ENCODE measurements around the gene RNU1-3. TPM values are rescaled to one million over a fixed set of nuclear protein-coding genes. Genes with fewer than 3 reads are reported as not detected.

The RNU1-3 gene
- total and polyA plus RNA-seq, 2 of the 13 experiments (the other 11 are each of a cell fraction or from before 2014, with no cell fraction given) = under 0.01 to 11,018 TPM

DNA sequence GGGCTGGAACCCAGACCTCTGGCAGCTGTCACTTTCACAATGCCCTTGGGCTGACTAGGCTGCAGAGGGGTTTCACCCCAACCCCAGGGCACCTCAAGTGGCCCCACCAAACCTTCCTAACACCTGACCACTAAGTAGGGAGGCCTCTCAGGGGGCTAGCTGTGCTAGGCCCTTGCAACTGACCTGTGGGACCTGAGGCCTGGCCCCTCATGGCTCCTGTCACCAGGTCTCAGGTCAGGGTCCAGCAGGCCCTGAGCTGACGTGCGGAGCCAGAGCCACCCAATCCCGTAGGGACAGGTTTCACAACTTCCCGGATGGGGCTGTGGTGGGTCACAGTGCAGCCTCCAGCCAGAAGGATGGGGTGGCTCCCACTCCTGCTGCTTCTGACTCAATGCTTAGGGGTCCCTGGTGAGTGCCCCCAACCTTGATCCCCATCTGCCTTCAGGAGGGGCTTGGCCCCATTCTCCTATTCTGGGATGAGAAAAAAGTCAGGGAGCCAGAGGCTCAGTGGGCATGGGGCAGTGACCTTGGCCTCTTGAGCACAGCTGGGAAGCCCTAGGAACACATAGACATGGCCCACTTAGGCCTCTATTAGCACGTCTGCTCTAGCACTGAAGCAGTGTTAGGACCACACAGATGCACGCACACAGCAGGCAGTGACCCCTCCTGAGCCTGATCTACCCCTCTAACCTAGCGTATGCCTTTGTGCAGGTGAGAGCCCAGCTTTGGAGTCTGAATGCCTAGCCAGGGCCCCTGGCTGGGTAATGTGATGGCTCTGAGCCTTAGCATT is 21.3 kb downstream of the RNU1-3 start (continued):
- TF ChIP-seq ATF6 (CRISPR knock-in tag; conservative IDR thresholded peaks at IDR 0.05) (peak; percentile 96), PBX3 (CRISPR knock-in tag; IDR thresholded peaks at IDR 0.05; ENCODE audit: borderline replicate concordance) (peak; percentile 76; the same call in 1 of the 2 replicates), FOXK2 (IDR thresholded peaks at IDR 0.05) (peak; percentile 59), ZNF652 (CRISPR knock-in tag; IDR thresholded peaks at IDR 0.05; ENCODE audit: borderline replicate concordance, low read depth) (peak; percentile 41; the same call in 1 of the 2 replicates), MTA1 (CRISPR knock-in tag; IDR thresholded peaks at IDR 0.05; ENCODE audit: borderline replicate concordance) (peak; percentile 94; the same call in 1 of the 2 replicates), ZNF576 (CRISPR knock-in tag; IDR thresholded peaks at IDR 0.05) (0 out of 2 replicates have a peak, but pooled peaks have one; percentile 42), ZNF839 (CRISPR knock-in tag; IDR thresholded peaks at IDR 0.05; ENCODE audit: borderline replicate concordance) (0 out of 2 replicates have a peak, but pooled peaks have one; percentile 72), ZNF317 (CRISPR knock-in tag; IDR thresholded peaks at IDR 0.05) (peak; percentile 67; the same call in 1 of the 2 replicates), SKIL (CRISPR knock-in tag; IDR thresholded peaks at IDR 0.05; ENCODE audit: borderline replicate concordance) (peak; percentile 63; the same call in 1 of the 2 replicates), ZNF703 (CRISPR knock-in tag; IDR thresholded peaks at IDR 0.05; ENCODE audit: borderline replicate concordance) (0 out of 2 replicates have a peak, but pooled peaks have one; percentile 62), HMG20A (CRISPR knock-in tag; IDR thresholded peaks at IDR 0.05; ENCODE audit: borderline replicate concordance) (peak; percentile 87), ZNF230 (CRISPR knock-in tag; IDR thresholded peaks at IDR 0.05) (peak; percentile 98), NFYC (CRISPR knock-in tag; IDR thresholded peaks at IDR 0.05) (peak; percentile 86), MAF1 (CRISPR knock-in tag; IDR thresholded peaks at IDR 0.05; ENCODE audit: borderline replicate concordance) (peak; percentile 93), ZBTB7A (CRISPR knock-in tag; IDR thresholded peaks at IDR 0.05) (peak; percentile 98), ARHGAP35 (CRISPR knock-in tag; IDR thresholded peaks at IDR 0.05; ENCODE audit: borderline replicate concordance) (peak; percentile 91), GTF3A (CRISPR knock-in tag; conservative IDR thresholded peaks at IDR 0.05) (peak; percentile 94)
- TF ChIP-seq, protein P1, sequence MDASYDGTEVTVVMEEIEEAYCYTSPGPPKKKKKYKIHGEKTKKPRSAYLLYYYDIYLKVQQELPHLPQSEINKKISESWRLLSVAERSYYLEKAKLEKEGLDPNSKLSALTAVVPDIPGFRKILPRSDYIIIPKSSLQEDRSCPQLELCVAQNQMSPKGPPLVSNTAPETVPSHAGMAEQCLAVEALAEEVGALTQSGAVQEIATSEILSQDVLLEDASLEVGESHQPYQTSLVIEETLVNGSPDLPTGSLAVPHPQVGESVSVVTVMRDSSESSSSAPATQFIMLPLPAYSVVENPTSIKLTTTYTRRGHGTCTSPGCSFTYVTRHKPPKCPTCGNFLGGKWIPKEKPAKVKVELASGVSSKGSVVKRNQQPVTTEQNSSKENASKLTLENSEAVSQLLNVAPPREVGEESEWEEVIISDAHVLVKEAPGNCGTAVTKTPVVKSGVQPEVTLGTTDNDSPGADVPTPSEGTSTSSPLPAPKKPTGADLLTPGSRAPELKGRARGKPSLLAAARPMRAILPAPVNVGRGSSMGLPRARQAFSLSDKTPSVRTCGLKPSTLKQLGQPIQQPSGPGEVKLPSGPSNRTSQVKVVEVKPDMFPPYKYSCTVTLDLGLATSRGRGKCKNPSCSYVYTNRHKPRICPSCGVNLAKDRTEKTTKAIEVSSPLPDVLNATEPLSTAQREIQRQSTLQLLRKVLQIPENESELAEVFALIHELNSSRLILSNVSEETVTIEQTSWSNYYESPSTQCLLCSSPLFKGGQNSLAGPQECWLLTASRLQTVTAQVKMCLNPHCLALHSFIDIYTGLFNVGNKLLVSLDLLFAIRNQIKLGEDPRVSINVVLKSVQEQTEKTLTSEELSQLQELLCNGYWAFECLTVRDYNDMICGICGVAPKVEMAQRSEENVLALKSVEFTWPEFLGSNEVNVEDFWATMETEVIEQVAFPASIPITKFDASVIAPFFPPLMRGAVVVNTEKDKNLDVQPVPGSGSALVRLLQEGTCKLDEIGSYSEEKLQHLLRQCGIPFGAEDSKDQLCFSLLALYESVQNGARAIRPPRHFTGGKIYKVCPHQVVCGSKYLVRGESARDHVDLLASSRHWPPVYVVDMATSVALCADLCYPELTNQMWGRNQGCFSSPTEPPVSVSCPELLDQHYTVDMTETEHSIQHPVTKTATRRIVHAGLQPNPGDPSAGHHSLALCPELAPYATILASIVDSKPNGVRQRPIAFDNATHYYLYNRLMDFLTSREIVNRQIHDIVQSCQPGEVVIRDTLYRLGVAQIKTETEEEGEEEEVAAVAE (CRISPR knock-in tag; IDR thresholded peaks at IDR 0.05; ENCODE audit: borderline replicate concordance) = peak; percentile 93

Data from HepG2 (cell line).